Heart left ventricle (tissue), 16 donors: ENCODE measurements around the gene HBG2. TPM values are rescaled to one million over a fixed set of nuclear protein-coding genes. Genes with fewer than 3 reads are reported as not detected.

Source experiments
- ATAC-seq, 4 donors: fragments of 200-7000 bp; cut with Tn5 transposase; one replicate each; pipeline ENCODE4 v1.9.1; 2020 to 2022; ENCODE audit warnings: moderate library complexity in 4 of 4, mild to moderate bottlenecking in 3 of 4, moderate number of reproducible peaks in 1 of 4
- DNase-seq, 5 donors: peaks; one replicate each; pipeline ENCODE4 v3.0.0-alpha.2; 2020
- H3K27ac ChIP-seq, 12 donors: fragments of 200-600 bp; sonication (generic) in 4 of 12; one replicate each; pipeline versions ENCODE4 v1.5.0 to v1.8.0; 2016 to 2022; ENCODE audit warnings: mild to moderate bottlenecking in 2 of 12
- H3K27me3 ChIP-seq, 9 donors: fragments of 200-600 bp; sonication (generic) in 2 of 9; one replicate each; pipeline versions ENCODE4 v1.5.1 to v1.8.0; 2016 to 2022; ENCODE audit warnings: mild to moderate bottlenecking in 3 of 9
- H3K36me3 ChIP-seq, 9 donors: fragments of 200-600 bp; sonication (generic) in 2 of 9; one replicate each; pipeline versions ENCODE4 v1.5.0 to v1.8.0; 2018 to 2022; ENCODE audit warnings: mild to moderate bottlenecking in 2 of 9
- H3K4me1 ChIP-seq, 12 donors: fragments of 200-600 bp; sonication (generic) in 4 of 12; one replicate each; pipeline versions ENCODE4 v1.5.0 to v1.8.0; 2016 to 2022; ENCODE audit warnings: mild to moderate bottlenecking in 3 of 12
- H3K4me3 ChIP-seq, 12 donors: fragments of 200-600 bp; sonication (generic) in 4 of 12; one replicate each; pipeline versions ENCODE4 v1.5.0 to v1.8.0; 2017 to 2022; ENCODE audit warnings: mild to moderate bottlenecking in 9 of 12, moderate library complexity in 4 of 12
- H3K9me3 ChIP-seq, 12 donors: fragments of 200-600 bp; sonication (generic) in 4 of 12; one replicate each; pipeline versions ENCODE4 v1.5.0 to v1.8.0; 2016 to 2022; ENCODE audit warnings: mild to moderate bottlenecking in 1 of 12
- CTCF ChIP-seq, 12 donors: fragments of 200-600 bp; sonication (generic) in 4 of 12; IDR thresholded peaks; one replicate each; pipeline versions ENCODE4 v1.5.0 to v1.8.0; 2018 to 2022; ENCODE audit warnings: antibody characterized with exemption in 12 of 12, mild to moderate bottlenecking in 5 of 12
- POLR2A ChIP-seq, 2 donors: fragments of 450-650 bp; IDR thresholded peaks; one replicate each; pipeline ENCODE4 v1.6.1; 2017; ENCODE audit warnings: antibody characterized with exemption in 2 of 2, mild to moderate bottlenecking in 2 of 2, moderate library complexity in 2 of 2
- WGBS, 4 donors: extraction: QIAGEN DNeasy Blood & Tissue Kit in 2 of 4; methylation state at CpG; one replicate each; pipeline versions ENCODE4 v1.1.5 to v1.1.7; 2013 to 2018; 5-methylcytosine and 5-hydroxymethylcytosine counted together
- intact Hi-C, 10 donors: fragments of 100-400 bp; cut with DNase I; formaldehyde crosslinking; loops; one replicate each; pipeline versions ENCODE4 v1.11.1 to v1.14.2; 2022
- polyA plus RNA-seq, 2 donors: library from polyadenylated mRNA; stranded (reverse); fragments of 200-250 nt; gene quantifications; one replicate each; pipeline ENCODE4 v1.2.3, GENCODE V29; 2013
- total RNA-seq, 9 donors: library from RNA; depleted of rRNA in 2 of 9; stranded (reverse); fragments of >200 nt in 2 of 9; fragmentation: NEBNext Ultra II Directional in 3 of 9; extraction: Animal tissue kit (Norgen Biotek cat#: 25700) in 3 of 9; gene quantifications; one replicate each; pipeline versions ENCODE4 v1.1.0 to v1.2.4, GENCODE V29; 2016 to 2023
- donor health status: ischemic (EF 13 %, LVEDD 7.1; RV severe dilation, severe dysfunction).
- donor health status: healthy with polysubstance abuse.
- donor health status: DM: no; HTN: yes; CAD: no.
- donor health status: DM: no; HTN: no; CAD: no.
- donor health status: ischemic (EF 25% LVEDD 6.9; RV normal size, moderate dysfunction).
- donor health status: ischemic (EF 25% LVEDD 5.7; RV mildly dilated, moderate dysfunction).
- donor health status: healthy.
- donor health status: DM: yes; HTN: yes; CAD: no.
- donor health status: ischemic (EF 35%, LVEDD 5.7; RV mildly dilated, moderate dysfunction).
- donor health status: nonischemic (EF 11% LVEDD 7.7; RV severe dilation, severe dysfunction).
- donor health status: DM: yes; HTN: yes; CAD: no.
- donor health status: PGD.
- donor health status: ischemic (EF 29% LVEDD 5.4; RV normal size, mild dysfunction).
- donor health status: nonischemic (EF 23%, LVEDD 6.1; RV moderate dilation, normal function).

Gene HBG2
- total and polyA plus RNA-seq, 11 donors = 0.72 to 2.0 (median 1.9) TPM; not detected in 8

- DNase-seq = no peak
Measured at GRCh38 chr11:5232176-5232575, 22.4 kb downstream of the HBG2 start.

GRCh38 chr11:5231111-5231510 is 23.5 kb downstream of the HBG2 start:
- H3K36me3 ChIP-seq = no peaks in the 10 kb centered on the region
- no peak overlapping the region for H3K4me3 ChIP-seq
- ATAC-seq (no peak), DNase-seq (no peak)
- no peaks in the 10 kb centered on the region for H3K9me3 ChIP-seq
- peaks cover 0 to 3% (median 0%) of the 10 kb centered on the region in 9 donors for H3K27me3 ChIP-seq
- WGBS, 4 donors = 76 to 94% (median 79%) methylated on average over 2 of the region's 2 CpGs
- no peak overlapping the region for H3K27ac ChIP-seq
- intact Hi-C loops = no loop called here
- no peaks in the 10 kb centered on the region for H3K4me1 ChIP-seq
- no peak for TF ChIP-seq POLR2A (IDR thresholded peaks at IDR 0.05)
- TF ChIP-seq CTCF (IDR thresholded peaks at IDR 0.05) = no peak

More at GRCh38 chr11:5232176-5232575, 22.4 kb downstream of the HBG2 start:
- intact Hi-C loops = no loop called here
- H3K27me3 ChIP-seq = peaks cover 0 to 3% (median 0%) of the 10 kb centered on the region in 9 donors
- no peaks in the 10 kb centered on the region for H3K36me3 ChIP-seq
- ATAC-seq = no peak
- 59 to 72% (median 65%) methylated on average over 3 of the region's 3 CpGs for WGBS, 4 donors
- H3K4me3 ChIP-seq = no peak overlapping the region
- no peaks in the 10 kb centered on the region for H3K9me3 ChIP-seq
- TF ChIP-seq CTCF (IDR thresholded peaks at IDR 0.05) (no peak), POLR2A (IDR thresholded peaks at IDR 0.05) (no peak)
- no peak overlapping the region for H3K27ac ChIP-seq
- H3K4me1 ChIP-seq = no peaks in the 10 kb centered on the region

GRCh38 chr11:5230266-5230665 is 24.3 kb downstream of the HBG2 start:
- DNase-seq = no peak
- no peaks in the 10 kb centered on the region for H3K4me1 ChIP-seq
- no peak overlapping the region for H3K4me3 ChIP-seq
- no peak for TF ChIP-seq POLR2A (IDR thresholded peaks at IDR 0.05)
- no peak for TF ChIP-seq CTCF (IDR thresholded peaks at IDR 0.05)
- intact Hi-C loops = no loop called here
- no peaks in the 10 kb centered on the region for H3K36me3 ChIP-seq
- ATAC-seq = no peak
- no peaks in the 10 kb centered on the region for H3K9me3 ChIP-seq
- WGBS, 4 donors = 81 to 92% (median 88%) methylated on average over 1 of the region's 1 CpG
- H3K27me3 ChIP-seq = peaks cover 0 to under 1% (median 0%) of the 10 kb centered on the region in 9 donors
- H3K27ac ChIP-seq = no peak overlapping the region

- intact Hi-C loops = no loop called here
- 82 to 94% (median 85%) methylated on average over 2 of the region's 2 CpGs for WGBS, 4 donors
- H3K4me3 ChIP-seq = no peak overlapping the region
- H3K9me3 ChIP-seq = no peaks in the 10 kb centered on the region
- ATAC-seq (no peak), DNase-seq (no peak)
- TF ChIP-seq CTCF (IDR thresholded peaks at IDR 0.05) (no peak), POLR2A (IDR thresholded peaks at IDR 0.05) (no peak)
- H3K36me3 ChIP-seq = no peaks in the 10 kb centered on the region
- H3K27ac ChIP-seq = no peak overlapping the region
- no peaks in the 10 kb centered on the region for H3K27me3 ChIP-seq
- no peaks in the 10 kb centered on the region for H3K4me1 ChIP-seq
Measured at GRCh38 chr11:5229796-5230195, 24.8 kb downstream of the HBG2 start.
